HL-60 (cell line): ENCODE data around the gene ICAM2.

Experiments
- GABPA ChIP-seq: IDR thresholded peaks from 2 replicates; pipeline ENCODE4 v1.6.1; 2012; ENCODE audit warnings: low read depth
- POLR2AphosphoS5 ChIP-seq: IDR thresholded peaks from 2 replicates; pipeline ENCODE4 v1.6.1; 2012; ENCODE audit warnings: low read depth
- SPI1 ChIP-seq: IDR thresholded peaks from 2 replicates; pipeline ENCODE4 v1.6.1; 2012; ENCODE audit warnings: low read depth, mild to moderate bottlenecking, borderline replicate concordance
- TF ChIP-seq, protein P1 (sequence below): IDR thresholded peaks from one replicate; pipeline ENCODE4 v1.5.1; 2011; ENCODE audit warnings: low read length, control low read depth, inconsistent platforms; ENCODE audit not compliant: insufficient read depth
- TF ChIP-seq, protein P2 (sequence below): IDR thresholded peaks from 2 replicates; pipeline ENCODE4 v1.6.1; 2012; ENCODE audit warnings: low read depth; ENCODE audit not compliant: insufficient replicate concordance

DNA sequence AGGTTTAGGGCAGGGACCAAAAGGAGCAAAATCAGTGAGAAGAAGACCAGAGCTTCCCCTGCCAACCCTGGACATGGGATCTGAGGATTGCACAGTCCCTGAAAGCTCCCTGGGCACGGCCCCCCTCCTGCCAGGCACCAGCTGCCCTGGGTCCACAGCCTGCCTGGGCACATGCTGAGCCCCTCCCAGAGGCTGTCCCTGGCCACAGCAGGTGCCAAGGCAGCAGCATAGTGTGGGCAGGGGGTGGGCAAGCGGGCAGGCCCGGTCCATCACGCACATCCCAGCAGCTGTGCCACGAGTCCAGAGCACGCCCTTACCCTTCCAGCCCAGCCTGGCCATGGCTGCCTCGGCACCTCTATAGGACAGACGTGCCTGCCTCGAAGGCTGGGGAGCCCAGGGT lies 60.4 kb downstream of the ICAM2 start:
- TF ChIP-seq, protein P1, sequence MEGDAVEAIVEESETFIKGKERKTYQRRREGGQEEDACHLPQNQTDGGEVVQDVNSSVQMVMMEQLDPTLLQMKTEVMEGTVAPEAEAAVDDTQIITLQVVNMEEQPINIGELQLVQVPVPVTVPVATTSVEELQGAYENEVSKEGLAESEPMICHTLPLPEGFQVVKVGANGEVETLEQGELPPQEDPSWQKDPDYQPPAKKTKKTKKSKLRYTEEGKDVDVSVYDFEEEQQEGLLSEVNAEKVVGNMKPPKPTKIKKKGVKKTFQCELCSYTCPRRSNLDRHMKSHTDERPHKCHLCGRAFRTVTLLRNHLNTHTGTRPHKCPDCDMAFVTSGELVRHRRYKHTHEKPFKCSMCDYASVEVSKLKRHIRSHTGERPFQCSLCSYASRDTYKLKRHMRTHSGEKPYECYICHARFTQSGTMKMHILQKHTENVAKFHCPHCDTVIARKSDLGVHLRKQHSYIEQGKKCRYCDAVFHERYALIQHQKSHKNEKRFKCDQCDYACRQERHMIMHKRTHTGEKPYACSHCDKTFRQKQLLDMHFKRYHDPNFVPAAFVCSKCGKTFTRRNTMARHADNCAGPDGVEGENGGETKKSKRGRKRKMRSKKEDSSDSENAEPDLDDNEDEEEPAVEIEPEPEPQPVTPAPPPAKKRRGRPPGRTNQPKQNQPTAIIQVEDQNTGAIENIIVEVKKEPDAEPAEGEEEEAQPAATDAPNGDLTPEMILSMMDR: no peak
- TF ChIP-seq POLR2AphosphoS5 (no peak), GABPA (no peak), SPI1 (no peak)
- TF ChIP-seq, protein P2, sequence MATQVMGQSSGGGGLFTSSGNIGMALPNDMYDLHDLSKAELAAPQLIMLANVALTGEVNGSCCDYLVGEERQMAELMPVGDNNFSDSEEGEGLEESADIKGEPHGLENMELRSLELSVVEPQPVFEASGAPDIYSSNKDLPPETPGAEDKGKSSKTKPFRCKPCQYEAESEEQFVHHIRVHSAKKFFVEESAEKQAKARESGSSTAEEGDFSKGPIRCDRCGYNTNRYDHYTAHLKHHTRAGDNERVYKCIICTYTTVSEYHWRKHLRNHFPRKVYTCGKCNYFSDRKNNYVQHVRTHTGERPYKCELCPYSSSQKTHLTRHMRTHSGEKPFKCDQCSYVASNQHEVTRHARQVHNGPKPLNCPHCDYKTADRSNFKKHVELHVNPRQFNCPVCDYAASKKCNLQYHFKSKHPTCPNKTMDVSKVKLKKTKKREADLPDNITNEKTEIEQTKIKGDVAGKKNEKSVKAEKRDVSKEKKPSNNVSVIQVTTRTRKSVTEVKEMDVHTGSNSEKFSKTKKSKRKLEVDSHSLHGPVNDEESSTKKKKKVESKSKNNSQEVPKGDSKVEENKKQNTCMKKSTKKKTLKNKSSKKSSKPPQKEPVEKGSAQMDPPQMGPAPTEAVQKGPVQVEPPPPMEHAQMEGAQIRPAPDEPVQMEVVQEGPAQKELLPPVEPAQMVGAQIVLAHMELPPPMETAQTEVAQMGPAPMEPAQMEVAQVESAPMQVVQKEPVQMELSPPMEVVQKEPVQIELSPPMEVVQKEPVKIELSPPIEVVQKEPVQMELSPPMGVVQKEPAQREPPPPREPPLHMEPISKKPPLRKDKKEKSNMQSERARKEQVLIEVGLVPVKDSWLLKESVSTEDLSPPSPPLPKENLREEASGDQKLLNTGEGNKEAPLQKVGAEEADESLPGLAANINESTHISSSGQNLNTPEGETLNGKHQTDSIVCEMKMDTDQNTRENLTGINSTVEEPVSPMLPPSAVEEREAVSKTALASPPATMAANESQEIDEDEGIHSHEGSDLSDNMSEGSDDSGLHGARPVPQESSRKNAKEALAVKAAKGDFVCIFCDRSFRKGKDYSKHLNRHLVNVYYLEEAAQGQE: no peak
